K562 (cell line): ENCODE measurements around the gene LBX1.

ENCODE experiments used
- CHD2 ChIP-seq: IDR thresholded peaks from 2 replicates; pipeline ENCODE4 v1.6.1; 2011; ENCODE audit warnings: low read depth, low read length
- GABPA ChIP-seq: fragments of 200-800 bp; sonication (Bioruptor generic); conservative IDR thresholded peaks from 2 replicates; pipeline ENCODE4 v1.6.1; 2016; ENCODE audit warnings: low read depth, missing genetic modification characterization, missing compliant biosample characterization
- POLR2A ChIP-seq: fragments of 450-650 bp; conservative IDR thresholded peaks from 2 replicates; pipeline ENCODE4 v1.6.1; 2016
- SIN3A ChIP-seq, 2 experiments: fragments of 150-350 bp in 1 of 2; IDR thresholded peaks; 2 replicates each; pipeline ENCODE4 v1.6.1; 2011 to 2016; ENCODE audit warnings: borderline replicate concordance in 2 of 2, low read depth in 2 of 2, low read length in 2 of 2, mild to moderate bottlenecking in 2 of 2, moderate library complexity in 2 of 2; ENCODE audit not compliant: control insufficient read depth in 1 of 2

DNA sequence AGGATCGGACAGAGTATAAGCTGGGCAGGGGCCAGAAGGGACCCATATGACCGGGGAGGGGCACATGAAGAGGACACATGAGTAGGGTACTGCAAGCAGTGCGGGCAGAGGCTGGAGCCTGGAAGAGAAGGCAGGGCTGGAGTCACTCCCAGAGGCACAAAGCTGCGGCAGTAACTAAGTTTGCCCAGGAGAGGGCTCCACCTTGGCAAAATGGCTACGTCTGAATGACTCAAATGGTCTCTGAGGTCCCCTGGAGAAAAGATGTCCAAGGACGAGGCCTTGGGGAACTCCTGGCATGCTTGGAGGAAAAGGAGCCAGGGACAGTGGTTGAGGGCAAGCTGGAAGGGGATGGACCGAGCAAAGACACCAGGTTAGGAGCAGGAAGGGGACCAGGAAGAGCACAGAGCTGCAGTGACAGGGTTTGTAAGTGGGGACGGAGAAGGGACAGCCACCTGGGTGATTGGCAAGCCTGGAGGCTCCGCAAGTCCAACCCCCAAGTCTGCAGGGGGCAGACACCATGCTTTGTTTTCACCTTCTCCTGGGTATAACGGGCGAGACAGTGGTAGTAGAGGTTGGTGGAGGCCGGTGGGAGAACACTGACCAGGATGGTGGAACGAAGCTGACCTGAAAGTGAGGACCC lies 43.1 kb upstream of the LBX1 start:
- TF ChIP-seq POLR2A (no peak), CHD2 (no peak), GABPA (tag) (no peak), SIN3A (IDR thresholded peaks at IDR 0.05; ENCODE audit: borderline replicate concordance in 2 of 2, control insufficient read depth in 1 of 2, low read depth in 2 of 2, low read length in 2 of 2) (no peak)
